Measurements from ENCODE around the gene GPR35. TPM values are rescaled to one million over a fixed set of nuclear protein-coding genes. Genes with fewer than 3 reads are reported as not detected.

The GPR35 gene
- total RNA-seq, 1 donor from 2014 or later: 2.2 TPM

- DNase-seq (ENCODE audit: missing footprints): peak; percentile 66
- intact Hi-C loops (cut with DNase I): no loop called here
- ATAC-seq: no peak
Measured at GRCh38 chr2:240629968-240630770, 4.9 kb downstream of the GPR35 start.

DNA sequence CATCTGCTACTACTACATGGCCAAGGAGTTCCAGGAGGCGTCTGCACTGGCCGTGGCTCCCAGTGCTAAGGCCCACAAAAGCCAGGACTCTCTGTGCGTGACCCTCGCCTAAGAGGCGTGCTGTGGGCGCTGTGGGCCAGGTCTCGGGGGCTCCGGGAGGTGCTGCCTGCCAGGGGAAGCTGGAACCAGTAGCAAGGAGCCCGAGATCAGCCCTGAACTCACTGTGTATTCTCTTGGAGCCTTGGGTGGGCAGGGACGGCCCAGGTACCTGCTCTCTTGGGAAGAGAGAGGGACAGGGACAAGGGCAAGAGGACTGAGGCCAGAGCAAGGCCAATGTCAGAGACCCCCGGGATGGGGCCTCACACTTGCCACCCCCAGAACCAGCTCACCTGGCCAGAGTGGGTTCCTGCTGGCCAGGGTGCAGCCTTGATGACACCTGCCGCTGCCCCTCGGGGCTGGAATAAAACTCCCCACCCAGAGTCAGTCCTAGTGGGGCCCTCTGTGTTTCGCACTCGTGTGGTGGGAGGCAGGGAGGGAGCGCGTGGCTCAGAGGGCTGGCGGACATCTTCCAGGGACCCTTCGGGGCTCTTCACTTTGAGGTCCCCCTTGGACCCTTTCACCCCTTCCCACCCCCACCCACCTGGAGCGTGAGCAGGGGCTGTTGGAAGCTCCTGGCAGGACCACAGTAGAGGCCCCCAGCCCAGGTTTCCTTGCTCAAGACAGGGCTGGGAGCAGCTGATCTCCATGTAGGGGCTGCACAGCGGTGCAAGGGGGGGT, 5.7 kb downstream of the GPR35 start:
- DNase-seq (ENCODE audit: missing footprints) (peak; percentile 65), ATAC-seq (peak; percentile 9)
- intact Hi-C loops (cut with DNase I): no loop called here

DNA sequence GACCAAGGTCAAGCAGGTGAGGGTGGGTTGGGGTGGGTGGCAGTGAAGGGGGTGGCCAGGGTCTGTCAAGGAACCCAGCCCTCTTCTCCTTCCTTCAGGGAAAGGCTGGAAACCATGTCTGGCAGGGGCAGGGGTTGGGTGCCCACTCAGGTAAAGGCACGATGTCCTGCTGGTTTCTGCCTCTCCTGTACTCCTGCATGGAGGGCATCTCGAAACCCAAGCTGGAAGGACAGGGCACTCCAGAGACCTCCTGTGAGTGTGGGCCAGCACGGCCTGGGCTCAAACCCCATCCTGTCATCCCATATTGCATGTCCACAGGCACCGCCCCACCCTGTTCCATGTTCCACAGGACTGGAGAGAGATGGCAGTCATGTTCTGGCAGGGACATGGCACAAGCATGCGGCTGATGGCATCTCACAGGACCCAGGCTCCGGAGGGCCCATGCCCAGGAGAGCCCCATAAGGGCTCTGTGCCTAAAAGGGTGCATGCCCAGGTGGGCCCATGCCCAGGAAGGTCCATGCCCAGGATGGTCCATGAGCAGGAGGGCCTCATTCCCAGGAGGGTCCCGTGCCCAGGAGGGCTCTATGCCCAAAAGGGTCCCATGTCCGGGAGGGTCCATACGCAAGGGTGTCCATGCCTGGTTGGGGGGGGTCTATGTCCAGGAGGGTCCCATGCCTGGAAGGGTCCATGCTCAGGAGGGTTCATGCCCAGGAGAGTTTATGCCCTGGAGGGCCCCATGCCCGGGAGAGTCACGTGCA, 6.4 kb downstream of the GPR35 start:
- no peak for ATAC-seq
- DNase-seq (ENCODE audit: missing footprints): peak; percentile 34
- intact Hi-C loops (cut with DNase I): no loop called here

- intact Hi-C loops (cut with DNase I): no loop called here
- peak; percentile 30 for DNase-seq (ENCODE audit: missing footprints)
- ATAC-seq: no peak
Measured at GRCh38 chr2:240632306-240632721, 7.0 kb downstream of the GPR35 start.

GRCh38 chr2:240635121-240635997, 10.1 kb downstream of the GPR35 start:
- DNase-seq (ENCODE audit: missing footprints) (peak; percentile 22), ATAC-seq (no peak)
- intact Hi-C loops (cut with DNase I): no loop called here

- intact Hi-C loops (cut with DNase I): no loop called here
- DNase-seq (ENCODE audit: missing footprints) (peak; percentile 34), ATAC-seq (no peak)
Measured at GRCh38 chr2:240635998-240636547, 10.8 kb downstream of the GPR35 start.

- intact Hi-C loops (cut with DNase I): no loop called here
- ATAC-seq: no peak
- peak; percentile 37 for DNase-seq (ENCODE audit: missing footprints)
Measured at GRCh38 chr2:240636563-240637115, 11.4 kb downstream of the GPR35 start.

DNA sequence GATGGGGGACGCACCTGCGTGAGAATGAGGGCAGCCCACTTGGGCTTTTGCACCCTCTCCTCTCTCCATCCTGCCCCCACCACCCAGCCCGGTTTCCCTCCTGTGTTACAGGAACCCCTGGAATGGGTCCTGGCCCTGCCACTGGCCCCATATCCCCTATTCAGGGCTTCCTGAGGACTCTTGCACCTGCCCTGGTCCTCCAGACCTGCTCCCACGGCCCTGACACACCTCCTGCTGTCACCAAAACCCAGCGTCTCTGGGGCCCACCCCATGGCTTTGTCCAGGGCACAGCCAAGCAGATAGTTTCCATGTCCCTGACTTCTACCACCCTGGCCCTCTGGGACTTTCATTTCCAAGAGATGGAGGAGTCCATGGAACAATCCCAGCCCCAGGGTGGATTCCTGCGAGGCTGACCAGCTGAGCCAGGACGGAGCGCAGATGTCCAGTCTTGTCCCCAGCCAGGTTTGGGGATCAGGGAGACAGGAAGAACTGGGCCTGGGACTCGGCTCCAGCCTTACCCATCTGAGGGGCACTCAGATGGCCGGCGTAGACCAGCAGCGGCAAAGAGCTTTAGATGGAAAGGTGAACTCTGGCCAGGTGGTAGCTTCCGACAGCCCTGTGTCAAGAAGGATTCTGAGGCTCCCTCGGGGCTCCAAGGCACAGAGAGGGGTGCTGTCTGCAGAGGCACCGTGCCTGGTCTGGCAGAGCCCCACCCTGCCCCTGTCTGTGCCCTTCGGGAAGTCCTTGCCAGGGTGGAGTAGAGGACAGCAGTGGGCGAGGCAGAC, 12.0 kb downstream of the GPR35 start:
- DNase-seq (ENCODE audit: missing footprints) (peak; percentile 52), ATAC-seq (no peak)
- intact Hi-C loops (cut with DNase I): no loop called here

- no peak for ATAC-seq
- intact Hi-C loops (cut with DNase I): no loop called here
Measured at GRCh38 chr2:240637901-240638345, 12.6 kb downstream of the GPR35 start.

DNA sequence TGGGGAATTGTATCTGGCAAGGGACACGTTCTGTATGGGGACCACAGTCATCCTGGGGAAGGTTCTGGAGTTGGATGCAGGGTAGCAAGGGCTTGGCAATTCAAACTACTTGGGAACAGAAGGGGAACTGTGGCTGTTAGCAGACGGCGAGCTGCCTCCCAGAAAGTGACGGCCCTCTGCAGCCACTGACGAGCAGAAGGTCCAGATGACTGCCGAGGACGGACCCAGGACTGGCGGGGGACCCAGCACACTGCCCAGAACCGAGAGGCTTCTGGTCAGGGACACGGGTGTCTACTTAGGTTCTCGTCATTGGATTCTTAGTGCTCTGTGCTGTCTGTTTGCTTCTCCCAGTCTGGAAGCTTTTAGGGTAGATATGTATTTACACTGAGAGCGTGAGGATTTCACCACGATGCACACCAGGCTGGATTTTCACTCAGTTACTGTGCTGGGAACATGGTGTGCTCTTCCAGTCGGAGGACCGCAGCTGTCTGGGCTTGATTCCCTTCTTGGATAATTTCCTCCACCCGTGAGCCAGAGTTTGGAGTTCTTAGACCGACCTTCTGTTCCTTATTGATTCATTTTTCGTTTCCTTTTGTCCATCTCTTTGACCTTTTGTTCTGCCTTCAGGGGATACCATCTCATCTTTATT, 13.4 kb downstream of the GPR35 start:
- ATAC-seq: peak; percentile 58
- DNase-seq (ENCODE audit: missing footprints): peak; percentile 27
- intact Hi-C loops (cut with DNase I): no loop called here

More at GRCh38 chr2:240637901-240638345, 12.6 kb downstream of the GPR35 start:
- DNase-seq (ENCODE audit: missing footprints): peak; percentile 44

- intact Hi-C loops (cut with DNase I): no loop called here
- peak; percentile 41 for DNase-seq (ENCODE audit: missing footprints)
- no peak for ATAC-seq
Measured at GRCh38 chr2:240639566-240639965, 14.3 kb downstream of the GPR35 start.

- intact Hi-C loops (cut with DNase I): no loop called here
- DNase-seq (ENCODE audit: missing footprints) (peak; percentile 56), ATAC-seq (no peak)
Measured at GRCh38 chr2:240640939-240641338, 15.7 kb downstream of the GPR35 start.

- intact Hi-C loops (cut with DNase I): no loop called here
- peak; percentile 53 for DNase-seq (ENCODE audit: missing footprints)
- ATAC-seq: no peak
Measured at GRCh38 chr2:240642061-240642805, 17.0 kb downstream of the GPR35 start.

- no peak for ATAC-seq
- intact Hi-C loops (cut with DNase I): no loop called here
- no peak for DNase-seq (ENCODE audit: missing footprints)
Measured at GRCh38 chr2:240642806-240643092, 17.5 kb downstream of the GPR35 start.

GRCh38 chr2:240643093-240643810, 18.0 kb downstream of the GPR35 start:
- intact Hi-C loops (cut with DNase I): no loop called here
- ATAC-seq: no peak

GRCh38 chr2:240643811-240644150, 18.5 kb downstream of the GPR35 start:
- intact Hi-C loops (cut with DNase I): no loop called here
- ATAC-seq (no peak), DNase-seq (ENCODE audit: missing footprints) (no peak)

More at GRCh38 chr2:240643093-240643810, 18.0 kb downstream of the GPR35 start:
- DNase-seq (ENCODE audit: missing footprints): peak; percentile 60
